Heart right ventricle (tissue), 16 donors: ENCODE results near the gene DNMT3A. TPM values are rescaled to one million over a fixed set of nuclear protein-coding genes. Genes with fewer than 3 reads are reported as not detected.

ENCODE experiments used
- ATAC-seq, 8 donors: fragments of 200-7000 bp; cut with Tn5 transposase; one replicate each; pipeline ENCODE4 v1.9.1; 2020; ENCODE audit warnings: mild to moderate bottlenecking in 8 of 8, moderate library complexity in 8 of 8, moderate number of reproducible peaks in 1 of 8
- DNase-seq, 2 donors: peaks; one replicate each; pipeline ENCODE4 v3.0.0-alpha.2; 2020
- H3K27ac ChIP-seq, 10 donors: fragments of 200-600 bp; sonication (generic) in 2 of 10; one replicate each; pipeline versions ENCODE4 v1.5.0 to v1.8.0; 2020 to 2022; ENCODE audit warnings: mild to moderate bottlenecking in 3 of 10
- H3K27me3 ChIP-seq, 7 donors: fragments of 200-600 bp; one replicate each; pipeline ENCODE4 v1.8.0; 2021 to 2022; ENCODE audit warnings: mild to moderate bottlenecking in 2 of 7
- H3K36me3 ChIP-seq, 9 donors: fragments of 200-600 bp; sonication (generic) in 1 of 9; one replicate each; pipeline versions ENCODE4 v1.5.0 to v1.8.0; 2020 to 2022; ENCODE audit warnings: mild to moderate bottlenecking in 2 of 9
- H3K4me1 ChIP-seq, 9 donors: fragments of 200-600 bp; sonication (generic) in 1 of 9; one replicate each; pipeline versions ENCODE4 v1.5.0 to v1.8.0; 2020 to 2022; ENCODE audit warnings: mild to moderate bottlenecking in 4 of 9
- H3K4me3 ChIP-seq, 10 donors: fragments of 200-600 bp; sonication (generic) in 2 of 10; one replicate each; pipeline versions ENCODE4 v1.5.0 to v1.8.0; 2020 to 2022; ENCODE audit warnings: mild to moderate bottlenecking in 7 of 10, moderate library complexity in 2 of 10
- H3K9me3 ChIP-seq, 11 donors: fragments of 200-600 bp in 10 of 11; sonication (generic) in 2 of 11; one replicate each; pipeline versions ENCODE4 v1.5.0 to v1.8.0; 2013 to 2022; ENCODE audit warnings: mild to moderate bottlenecking in 2 of 11, control low read depth in 1 of 11, moderate library complexity in 1 of 11
- CTCF ChIP-seq, 9 donors: fragments of 200-600 bp; sonication (generic) in 2 of 9; IDR thresholded peaks; one replicate each; pipeline versions ENCODE4 v1.5.0 to v1.8.0; 2021 to 2022; ENCODE audit warnings: antibody characterized with exemption in 9 of 9, mild to moderate bottlenecking in 5 of 9, moderate library complexity in 1 of 9
- WGBS, 2 donors: extraction: QIAGEN DNeasy Blood & Tissue Kit; methylation state at CpG; one replicate each; pipeline ENCODE4 v1.1.7; 2013; ENCODE audit warnings: inconsistent platforms in 1 of 2; 5-methylcytosine and 5-hydroxymethylcytosine counted together
- intact Hi-C, 10 donors: fragments of 100-400 bp; cut with DNase I; formaldehyde crosslinking; loops; one replicate each; pipeline versions ENCODE4 v1.11.1 to v1.14.2; 2022
- polyA plus RNA-seq, 2 donors: library from polyadenylated mRNA; stranded (reverse); fragments of 200-250 nt; gene quantifications; one replicate each; pipeline ENCODE4 v1.2.3, GENCODE V29; 2013
- total RNA-seq, 10 donors: library from RNA; stranded (reverse); fragmentation: NEBNext Ultra II Directional in 3 of 10; extraction: Animal tissue kit (Norgen Biotek cat#: 25700) in 3 of 10; gene quantifications; one replicate each; pipeline versions ENCODE4 v1.2.1 to v1.2.4, GENCODE V29; 2021 to 2023
- donor health status: Arrhythmogenic right ventricular cardiomyopathy.
- donor health status: ischemic (EF 13 %, LVEDD 7.1; RV severe dilation, severe dysfunction).
- donor health status: healthy with polysubstance abuse.
- donor health status: DM: no; HTN: yes; CAD: no.
- donor health status: DM: no; HTN: no; CAD: no.
- donor health status: ischemic (EF 25% LVEDD 6.9; RV normal size, moderate dysfunction).
- donor health status: ischemic (EF 25% LVEDD 5.7; RV mildly dilated, moderate dysfunction).
- donor health status: healthy.
- donor health status: DM: yes; HTN: yes; CAD: no.
- donor health status: Ischemic cardiomyopathy.
- donor health status: ischemic (EF 35%, LVEDD 5.7; RV mildly dilated, moderate dysfunction).
- donor health status: nonischemic (EF 11% LVEDD 7.7; RV severe dilation, severe dysfunction).
- donor health status: DM: yes; HTN: yes; CAD: no.
- donor health status: PGD.
- donor health status: ischemic (EF 29% LVEDD 5.4; RV normal size, mild dysfunction).
- donor health status: nonischemic (EF 23%, LVEDD 6.1; RV moderate dilation, normal function).

Gene DNMT3A
- total and polyA plus RNA-seq, 12 donors: 4.7 to 23.7 (median 19.3) TPM

GRCh38 chr2:25335971-25336370 is 5.8 kb downstream of the DNMT3A start:
- no peak for TF ChIP-seq CTCF (IDR thresholded peaks at IDR 0.05)
- ATAC-seq (no peak), DNase-seq (no peak)
- intact Hi-C loops: loop anchor here in 1 of 10 donors (10.0 kb wide), 1 partner anchor 51 kb away; no protein-coding TSS in a partner anchor
- no peaks in the 10 kb centered on the region for H3K27me3 ChIP-seq
- H3K4me3 ChIP-seq: no peak overlapping the region
- H3K9me3 ChIP-seq: no peaks in the 10 kb centered on the region
- H3K36me3 ChIP-seq: no peaks in the 10 kb centered on the region
- H3K4me1 ChIP-seq: peaks cover 19 to 96% (median 79%) of the 10 kb centered on the region in 9 donors
- WGBS, 2 donors: 62 to 71% methylated on average over 6 of the region's 6 CpGs
- peak overlapping the region in 7 of 10 donors; percentile 19 to 91 (median 44) for H3K27ac ChIP-seq

GRCh38 chr2:25335204-25335603 is 6.5 kb downstream of the DNMT3A start:
- WGBS, 2 donors: 69 to 74% methylated on average over 8 of the region's 8 CpGs
- H3K27ac ChIP-seq: peak overlapping the region in 8 of 10 donors; percentile 11 to 91 (median 39)
- no peak for TF ChIP-seq CTCF (IDR thresholded peaks at IDR 0.05)
- H3K4me1 ChIP-seq: peaks cover 19 to 99% (median 77%) of the 10 kb centered on the region in 9 donors
- no peaks in the 10 kb centered on the region for H3K27me3 ChIP-seq
- no peaks in the 10 kb centered on the region for H3K9me3 ChIP-seq
- no peak for DNase-seq
- intact Hi-C loops: loop anchor here in 1 of 10 donors (10.0 kb wide), 1 partner anchor 50 kb away; no protein-coding TSS in a partner anchor
- no peaks in the 10 kb centered on the region for H3K36me3 ChIP-seq
- no peak for ATAC-seq
- no peak overlapping the region for H3K4me3 ChIP-seq

- H3K9me3 ChIP-seq: no peaks in the 10 kb centered on the region
- no peaks in the 10 kb centered on the region for H3K27me3 ChIP-seq
- 76 to 78% methylated on average over 8 of the region's 8 CpGs for WGBS, 2 donors
- H3K36me3 ChIP-seq: no peaks in the 10 kb centered on the region
- peaks cover 12 to 98% (median 70%) of the 10 kb centered on the region in 9 donors for H3K4me1 ChIP-seq
- intact Hi-C loops: loop anchor here in 1 of 10 donors (10.0 kb wide), 1 partner anchor 50 kb away; no protein-coding TSS in a partner anchor
- no peak for TF ChIP-seq CTCF (IDR thresholded peaks at IDR 0.05)
- peak in 1 of 8 donors; percentile 31 for ATAC-seq
- no peak overlapping the region for H3K4me3 ChIP-seq
- peak overlapping the region in 5 of 10 donors; percentile 36 to 91 (median 49) for H3K27ac ChIP-seq
- DNase-seq: no peak
These were observed 7.2 kb downstream of the DNMT3A start for GRCh38 chr2:25334482-25334881.

- WGBS, 2 donors: 59 to 75% methylated on average over 4 of the region's 4 CpGs
- H3K4me1 ChIP-seq: peaks cover 7 to 98% (median 69%) of the 10 kb centered on the region in 9 donors
These were observed 7.7 kb downstream of the DNMT3A start for GRCh38 chr2:25333981-25334380.

More at GRCh38 chr2:25333981-25334380, 7.7 kb downstream of the DNMT3A start:
- no peak for ATAC-seq
- Histone ChIP-seq H3K9me3 (no peaks in the 10 kb centered on the region), H3K36me3 (no peaks in the 10 kb centered on the region), H3K27ac (peak overlapping the region in 5 of 10 donors; percentile 36 to 91 (median 49)), H3K4me3 (no peak overlapping the region), H3K27me3 (no peaks in the 10 kb centered on the region)
- TF ChIP-seq CTCF (IDR thresholded peaks at IDR 0.05): no peak
- intact Hi-C loops: loop anchor here in 1 of 10 donors (10.0 kb wide), 1 partner anchor 49 kb away; no protein-coding TSS in a partner anchor
- no peak for DNase-seq
